ENCODE measurements around the gene PMP22.
"Not testable (repeated sequence)": the region's sequence is repeated elsewhere in the genome, so short reads cannot be mapped to it uniquely, and the experiment has no call there.

The PMP22 gene

GRCh38 chr17:15257258-15257788, 7.8 kb downstream of the PMP22 start:
- in situ Hi-C loops (cut with MboI; ENCODE audit: low sequenced_read_pairs), result no loop called here

GRCh38 chr17:15256689-15257088, 8.4 kb downstream of the PMP22 start:
- in situ Hi-C loops (cut with MboI; ENCODE audit: low sequenced_read_pairs), result no loop called here

DNA sequence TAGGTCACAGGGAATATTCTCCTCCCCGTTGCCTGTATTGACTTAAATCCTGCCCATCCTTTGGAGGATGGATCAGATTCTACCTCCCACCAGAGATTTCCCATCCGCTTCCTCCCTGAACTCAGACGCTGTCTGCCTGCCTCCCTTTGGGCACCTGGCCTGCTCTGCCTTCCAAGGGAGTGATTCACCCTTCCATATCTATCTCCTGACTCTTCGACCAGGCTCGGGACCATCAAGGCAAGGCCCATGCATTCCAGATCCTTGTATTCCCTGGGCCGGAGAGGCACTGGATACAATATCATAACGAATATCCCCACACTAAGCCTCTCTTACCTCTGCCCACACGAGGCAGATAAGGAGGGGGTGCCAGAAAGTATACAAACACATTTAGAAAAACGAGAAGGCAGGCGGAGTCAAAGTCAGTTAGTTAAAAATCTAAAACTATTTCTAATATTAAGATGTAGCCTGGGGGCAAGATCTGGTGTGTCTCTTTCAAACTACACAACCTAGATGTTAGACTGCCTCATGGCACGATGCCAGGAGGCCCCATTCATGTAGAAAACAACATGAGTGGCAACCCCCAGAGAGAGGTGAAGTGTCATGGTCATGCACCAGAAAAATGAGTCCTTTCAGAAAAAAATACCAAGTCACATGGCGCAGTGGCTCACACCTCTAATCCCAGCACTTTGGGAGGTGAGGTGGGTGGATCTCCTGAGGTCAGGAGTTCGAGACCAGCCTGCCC, 9.2 kb downstream of the PMP22 start:
- in situ Hi-C loops (cut with MboI; ENCODE audit: low sequenced_read_pairs), result no loop called here

- in situ Hi-C loops (cut with MboI; ENCODE audit: low sequenced_read_pairs), result no loop called here
These were observed 14.8 kb downstream of the PMP22 start for GRCh38 chr17:15250135-15250860.

DNA sequence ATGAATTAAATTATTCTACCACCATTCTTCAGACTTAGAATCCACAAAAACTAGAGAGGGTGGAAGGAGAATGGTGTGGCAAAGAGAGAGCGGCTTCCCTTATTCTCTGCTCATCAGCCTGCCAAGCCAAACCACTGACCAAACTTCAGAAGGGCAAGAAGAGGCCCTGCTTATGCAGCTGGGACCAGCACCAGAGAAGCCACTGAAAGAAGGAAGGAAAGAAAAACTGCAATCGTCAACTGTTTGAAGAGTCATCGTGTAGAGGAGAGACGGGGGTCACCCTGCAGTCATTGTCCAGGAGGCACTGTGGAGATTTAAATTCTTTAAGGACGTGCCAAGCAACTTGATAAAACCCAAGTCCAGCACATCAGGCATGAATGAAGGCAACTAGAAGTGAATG, 15.6 kb downstream of the PMP22 start:
- in situ Hi-C loops (cut with MboI; ENCODE audit: low sequenced_read_pairs), result no loop called here

GRCh38 chr17:15247891-15248529, 17.1 kb downstream of the PMP22 start:
- in situ Hi-C loops (cut with MboI; ENCODE audit: low sequenced_read_pairs), result no loop called here

- in situ Hi-C loops (cut with MboI; ENCODE audit: low sequenced_read_pairs), result no loop called here
These were observed 20.1 kb downstream of the PMP22 start for GRCh38 chr17:15245054-15245453.

GRCh38 chr17:15240644-15241043, 24.5 kb downstream of the PMP22 start:
- in situ Hi-C loops (cut with MboI; ENCODE audit: low sequenced_read_pairs), result no loop called here

GRCh38 chr17:15239491-15239890, 25.6 kb downstream of the PMP22 start:
- in situ Hi-C loops (cut with MboI; ENCODE audit: low sequenced_read_pairs), result no loop called here

DNA sequence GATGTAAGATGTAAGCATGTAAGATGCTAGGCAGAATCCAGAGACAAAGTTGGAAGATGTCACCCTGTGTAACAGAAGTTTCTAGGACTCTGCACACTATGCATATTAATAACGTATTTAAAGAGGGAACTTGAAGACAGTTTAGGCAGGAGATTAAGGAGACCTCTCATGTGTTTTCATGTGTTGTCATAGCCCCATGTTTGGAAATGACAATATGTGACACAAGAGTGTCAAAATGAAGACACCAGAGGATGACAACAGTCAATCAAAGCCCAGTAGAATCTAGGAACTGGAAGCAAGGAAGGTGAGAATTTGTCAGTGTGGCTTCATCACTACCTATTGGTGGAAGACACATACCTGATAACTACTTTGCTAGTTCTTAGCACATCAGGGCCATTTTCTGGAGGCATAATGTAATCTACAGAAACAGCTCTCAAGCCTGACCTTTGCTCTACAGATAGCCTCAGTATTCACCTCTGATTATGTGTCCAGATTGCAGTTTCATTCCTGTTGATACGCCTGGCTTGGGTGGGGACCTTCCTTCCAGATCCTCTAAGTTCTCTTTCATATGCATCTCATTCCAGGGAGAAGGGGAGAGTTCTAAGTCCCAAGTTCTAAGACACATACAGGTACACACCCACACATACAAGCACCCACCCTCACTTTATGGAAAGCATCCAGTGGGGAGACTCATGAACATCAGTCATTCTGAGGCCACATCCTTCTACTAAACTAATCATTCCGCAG, 26.3 kb downstream of the PMP22 start:
- in situ Hi-C loops (cut with MboI; ENCODE audit: low sequenced_read_pairs), result no loop called here

GRCh38 chr17:15238057-15238456, 27.1 kb downstream of the PMP22 start:
- in situ Hi-C loops (cut with MboI; ENCODE audit: low sequenced_read_pairs), result no loop called here

GRCh38 chr17:15237106-15237425, 28.1 kb downstream of the PMP22 start:
- in situ Hi-C loops (cut with MboI; ENCODE audit: low sequenced_read_pairs), result no loop called here

- in situ Hi-C loops (cut with MboI; ENCODE audit: low sequenced_read_pairs), result no loop called here
These were observed 28.6 kb downstream of the PMP22 start for GRCh38 chr17:15236281-15237105.

DNA sequence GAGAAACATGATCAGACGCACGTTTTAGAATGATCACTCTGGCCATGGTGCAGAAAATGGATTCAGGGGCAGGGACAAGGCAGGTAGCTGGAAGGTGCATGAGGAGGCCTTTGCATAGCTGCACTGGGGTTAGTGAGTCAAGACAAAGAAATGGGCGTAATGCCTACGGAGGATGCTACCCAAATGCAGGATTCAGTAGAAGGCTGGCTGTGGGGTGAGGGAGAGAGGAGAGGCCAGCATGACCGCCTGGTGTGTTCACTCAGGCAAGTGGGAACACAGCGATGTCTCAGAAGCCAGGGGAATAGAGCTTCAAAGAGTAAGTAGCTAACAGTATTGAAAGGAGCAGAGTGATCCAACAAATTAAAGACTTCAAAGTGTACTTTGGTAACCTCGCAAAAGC, 31.2 kb downstream of the PMP22 start:
- in situ Hi-C loops (cut with MboI; ENCODE audit: low sequenced_read_pairs), result no loop called here

DNA sequence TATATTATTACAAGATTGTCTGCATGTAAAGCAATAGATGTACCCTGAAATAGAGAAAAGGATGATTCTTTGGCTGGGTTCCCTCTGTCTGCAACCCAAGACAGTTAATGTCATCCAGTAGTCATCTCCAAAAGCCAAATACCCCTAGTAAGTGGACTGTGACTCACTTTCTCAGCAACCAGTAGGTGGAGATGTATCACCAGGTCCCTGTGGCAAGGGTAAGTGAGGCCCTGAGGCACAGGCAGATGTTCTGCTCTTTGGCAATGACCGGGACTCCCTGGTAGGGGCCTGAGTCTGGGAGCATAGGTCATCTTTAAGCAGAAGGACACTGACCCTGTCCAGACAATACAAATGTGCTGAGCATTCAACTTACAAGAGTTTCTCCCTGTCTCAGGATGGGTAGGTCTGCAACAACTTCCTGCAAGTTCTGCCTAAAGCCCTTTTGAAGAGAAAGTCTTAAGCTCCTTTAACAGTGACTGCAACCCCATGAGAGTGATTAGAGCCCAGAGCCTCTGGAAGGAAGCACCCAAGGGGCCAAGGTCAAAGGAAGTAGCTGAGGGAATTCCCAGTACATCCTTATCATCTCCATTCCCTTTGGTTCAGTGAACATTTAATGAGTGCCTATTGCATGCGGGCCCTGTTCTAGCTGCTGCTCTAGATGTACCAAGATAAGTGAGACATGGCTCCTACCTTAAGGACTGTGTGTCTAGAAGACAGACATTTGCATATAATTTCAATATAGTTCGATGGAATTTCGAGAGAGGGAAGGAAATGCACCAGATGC, 31.9 kb downstream of the PMP22 start:
- in situ Hi-C loops (cut with MboI; ENCODE audit: low sequenced_read_pairs), result no loop called here

DNA sequence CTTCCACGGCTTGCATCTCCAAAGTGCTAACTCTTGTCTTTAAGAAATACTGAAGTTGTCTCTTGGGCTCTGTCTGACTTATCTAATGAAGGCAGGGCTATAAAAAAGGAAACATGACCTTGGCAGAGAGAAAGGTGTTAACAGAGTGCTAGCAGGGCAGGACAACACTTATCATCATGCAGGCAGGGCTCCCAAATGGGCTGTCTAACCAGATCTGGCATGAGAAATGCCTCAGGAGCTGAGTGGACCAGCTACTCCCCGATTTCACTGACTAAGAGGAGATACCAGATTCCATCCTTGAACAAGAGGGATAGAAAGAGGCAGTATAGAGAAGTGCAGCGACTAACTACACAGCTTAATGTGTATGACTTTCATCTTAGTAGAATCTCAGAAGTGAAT, 32.6 kb downstream of the PMP22 start:
- in situ Hi-C loops (cut with MboI; ENCODE audit: low sequenced_read_pairs), result no loop called here

GRCh38 chr17:15231851-15232516, 33.1 kb downstream of the PMP22 start:
- in situ Hi-C loops (cut with MboI; ENCODE audit: low sequenced_read_pairs), result no loop called here

DNA sequence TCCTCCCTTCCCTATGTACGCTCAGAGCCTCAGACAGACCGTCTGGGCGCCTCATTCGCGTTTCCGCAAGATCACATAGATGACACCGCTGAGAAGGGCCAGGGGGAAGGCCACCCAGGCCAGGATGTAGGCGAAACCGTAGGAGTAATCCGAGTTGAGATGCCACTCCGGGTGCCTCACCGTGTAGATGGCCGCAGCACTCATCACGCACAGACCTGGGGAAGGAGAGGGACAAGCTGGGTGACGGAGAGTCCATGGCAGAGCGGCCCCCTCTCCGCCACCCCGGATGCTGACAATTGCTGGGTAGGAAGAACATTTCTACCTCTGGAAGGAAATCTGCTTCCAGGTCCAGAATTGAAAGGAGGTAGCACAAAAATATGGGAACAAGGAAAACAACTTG, 34.3 kb downstream of the PMP22 start:
- in situ Hi-C loops (cut with MboI; ENCODE audit: low sequenced_read_pairs), result no loop called here

- in situ Hi-C loops (cut with MboI; ENCODE audit: low sequenced_read_pairs), result not testable (repeated sequence)
These were observed 43.3 kb downstream of the PMP22 start for GRCh38 chr17:15221827-15222226.

All from hTERT RPE-1 (cell line).